Gastroesophageal sphincter (tissue), 4 donors: Measurements from ENCODE around the gene LGMN. TPM values are rescaled to one million over a fixed set of nuclear protein-coding genes. Genes with fewer than 3 reads are reported as not detected.

Experiments
- ATAC-seq: fragments of 150-250 bp; one replicate; pipeline ENCODE4 v1.9.1; 2016; ENCODE audit warnings: mild to moderate bottlenecking, moderate library complexity
- H3K27ac ChIP-seq, 4 donors: fragments of 200-600 bp; sonication (generic) in 3 of 4; 1 replicate in 3 of 4; 2 replicates in 1 of 4; pipeline ENCODE4 v1.5.1; 2016 to 2019
- H3K27me3 ChIP-seq: fragments of 200-600 bp; sonication (generic); one replicate; pipeline ENCODE4 v1.5.1; 2019
- H3K36me3 ChIP-seq, 2 donors: fragments of 200-600 bp; sonication (generic); one replicate each; pipeline ENCODE4 v1.5.1; 2019; ENCODE audit warnings: control low read depth in 1 of 2
- H3K4me1 ChIP-seq, 3 donors: fragments of 200-600 bp; sonication (generic); 1 replicate in 2 of 3; 2 replicates in 1 of 3; pipeline ENCODE4 v1.5.1; 2016 to 2019; ENCODE audit warnings: control low read depth in 2 of 3
- H3K4me3 ChIP-seq, 2 donors: fragments of 200-600 bp; sonication (generic); one replicate each; pipeline ENCODE4 v1.5.1; 2019; ENCODE audit warnings: mild to moderate bottlenecking in 1 of 2, moderate library complexity in 1 of 2
- H3K9me3 ChIP-seq, 3 donors: fragments of 200-600 bp; sonication (generic); one replicate each; pipeline ENCODE4 v1.5.1; 2017 to 2019; ENCODE audit warnings: control low read depth in 2 of 3
- EP300 ChIP-seq: sonication (generic); formaldehyde crosslinking; IDR thresholded peaks from one replicate; pipeline ENCODE4 v1.6.1; 2017; ENCODE audit warnings: antibody characterized with exemption, mild to moderate bottlenecking
- POLR2A ChIP-seq, 2 donors: fragments of 450-650 bp; IDR thresholded peaks; one replicate each; pipeline ENCODE4 v1.6.1; 2017; ENCODE audit warnings: antibody characterized with exemption in 2 of 2, mild to moderate bottlenecking in 2 of 2, moderate library complexity in 1 of 2
- POLR2AphosphoS5 ChIP-seq: sonication (generic); formaldehyde crosslinking; IDR thresholded peaks from one replicate; pipeline ENCODE4 v1.6.1; 2017; ENCODE audit warnings: antibody characterized with exemption
- WGBS, 2 donors: methylation state at CpG; one replicate each; pipeline ENCODE4 v1.1.5; 2018; ENCODE audit warnings: low coverage in 1 of 2; 5-methylcytosine and 5-hydroxymethylcytosine counted together
- total RNA-seq, 4 donors: library from RNA; depleted of rRNA; stranded (reverse); fragments of >200 nt; gene quantifications; one replicate each; pipeline ENCODE4 v1.1.0, GENCODE V29; 2016
- TF ChIP-seq, protein P1 (sequence below), 4 experiments: fragments of 200-600 bp in 2 of 4; fragments of 450-650 bp in 2 of 4; sonication (generic) in 1 of 4; IDR thresholded peaks; one replicate each; pipeline ENCODE4 v1.5.1; 2017 to 2019; ENCODE audit warnings: antibody characterized with exemption in 4 of 4, mild to moderate bottlenecking in 2 of 4, moderate library complexity in 2 of 4

Gene LGMN
- total RNA-seq, 4 donors from 2014 or later, result 38.1 to 132 (median 91.6) TPM

DNA sequence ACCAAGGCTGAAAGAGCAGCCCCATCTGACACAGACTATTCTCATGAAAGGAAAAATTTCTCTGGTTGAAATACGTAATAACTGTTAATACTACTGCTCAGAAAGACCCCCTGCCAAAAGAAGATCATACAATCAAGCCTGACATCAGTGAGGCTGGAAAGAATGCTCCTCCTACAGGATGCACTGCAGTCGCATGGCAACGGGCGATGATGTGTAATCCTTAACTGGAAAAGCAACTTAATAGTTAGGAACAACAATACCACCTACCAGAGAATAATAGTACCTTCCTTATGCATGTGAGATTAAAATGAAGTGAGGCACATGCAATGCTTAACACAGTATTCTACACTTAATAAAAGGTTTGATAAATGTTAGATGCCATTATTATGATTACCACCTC lies 44.5 kb upstream of the LGMN start:
- TF ChIP-seq EP300 (no peak), POLR2AphosphoS5 (no peak), POLR2A (IDR thresholded peaks at IDR 0.05) (no peak)
- TF ChIP-seq, protein P1, sequence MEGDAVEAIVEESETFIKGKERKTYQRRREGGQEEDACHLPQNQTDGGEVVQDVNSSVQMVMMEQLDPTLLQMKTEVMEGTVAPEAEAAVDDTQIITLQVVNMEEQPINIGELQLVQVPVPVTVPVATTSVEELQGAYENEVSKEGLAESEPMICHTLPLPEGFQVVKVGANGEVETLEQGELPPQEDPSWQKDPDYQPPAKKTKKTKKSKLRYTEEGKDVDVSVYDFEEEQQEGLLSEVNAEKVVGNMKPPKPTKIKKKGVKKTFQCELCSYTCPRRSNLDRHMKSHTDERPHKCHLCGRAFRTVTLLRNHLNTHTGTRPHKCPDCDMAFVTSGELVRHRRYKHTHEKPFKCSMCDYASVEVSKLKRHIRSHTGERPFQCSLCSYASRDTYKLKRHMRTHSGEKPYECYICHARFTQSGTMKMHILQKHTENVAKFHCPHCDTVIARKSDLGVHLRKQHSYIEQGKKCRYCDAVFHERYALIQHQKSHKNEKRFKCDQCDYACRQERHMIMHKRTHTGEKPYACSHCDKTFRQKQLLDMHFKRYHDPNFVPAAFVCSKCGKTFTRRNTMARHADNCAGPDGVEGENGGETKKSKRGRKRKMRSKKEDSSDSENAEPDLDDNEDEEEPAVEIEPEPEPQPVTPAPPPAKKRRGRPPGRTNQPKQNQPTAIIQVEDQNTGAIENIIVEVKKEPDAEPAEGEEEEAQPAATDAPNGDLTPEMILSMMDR (IDR thresholded peaks at IDR 0.05), result no peak
- Histone ChIP-seq H3K36me3 (peaks cover 0 to 7% of the 10 kb centered on the region in 2 donors), H3K4me3 (no peak overlapping the region), H3K9me3 (peaks cover 0 to 18% (median 0%) of the 10 kb centered on the region in 3 donors), H3K4me1 (peaks cover 6 to 27% (median 8%) of the 10 kb centered on the region in 3 donors), H3K27me3 (no peaks in the 10 kb centered on the region), H3K27ac (peak overlapping the region in 1 of 4 donors; percentile 87)
- WGBS, 2 donors, result 67% methylated on average over 4 of the region's 4 CpGs
- no peak for ATAC-seq

DNA sequence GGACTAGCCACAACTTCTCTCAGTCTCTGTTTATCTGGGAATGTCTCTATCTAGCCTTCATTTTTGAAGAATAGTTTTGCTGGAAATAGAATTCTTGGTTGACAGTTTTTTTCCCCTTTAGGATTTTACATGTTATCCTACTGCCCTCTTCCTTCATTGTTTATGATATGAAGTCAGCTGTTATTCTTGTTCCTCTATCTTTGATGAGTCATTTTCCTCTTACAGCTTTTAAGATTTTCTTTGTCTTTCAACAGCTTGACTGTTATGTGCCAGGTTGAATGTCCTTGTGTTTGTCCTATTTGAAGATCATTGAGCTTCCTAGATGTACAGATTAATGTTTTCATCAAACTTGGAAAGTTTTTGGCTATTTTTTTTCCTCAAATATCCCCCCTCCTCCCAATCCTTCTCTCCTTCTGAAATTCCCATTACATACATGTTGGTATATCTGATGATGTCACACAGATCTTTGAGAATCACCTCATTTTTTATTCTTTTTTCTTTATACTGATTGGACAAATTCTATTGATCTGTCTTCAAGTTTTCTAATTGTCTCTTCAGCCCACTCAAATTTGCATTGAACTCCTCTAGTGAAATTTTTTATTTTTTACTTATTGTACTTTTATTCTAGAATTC lies 41.1 kb upstream of the LGMN start:
- peaks cover 0 to 8% (median 2%) of the 10 kb centered on the region in 3 donors for H3K4me1 ChIP-seq
- no peaks in the 10 kb centered on the region for H3K27me3 ChIP-seq
- TF ChIP-seq POLR2A (IDR thresholded peaks at IDR 0.05) (no peak), POLR2AphosphoS5 (no peak), EP300 (no peak)
- TF ChIP-seq, protein P1 (IDR thresholded peaks at IDR 0.05), result no peak
- no peak for ATAC-seq
- H3K36me3 ChIP-seq, result no peaks in the 10 kb centered on the region
- peaks cover 0 to 18% (median 0%) of the 10 kb centered on the region in 3 donors for H3K9me3 ChIP-seq
- no peak overlapping the region for H3K27ac ChIP-seq
- no peak overlapping the region for H3K4me3 ChIP-seq

DNA sequence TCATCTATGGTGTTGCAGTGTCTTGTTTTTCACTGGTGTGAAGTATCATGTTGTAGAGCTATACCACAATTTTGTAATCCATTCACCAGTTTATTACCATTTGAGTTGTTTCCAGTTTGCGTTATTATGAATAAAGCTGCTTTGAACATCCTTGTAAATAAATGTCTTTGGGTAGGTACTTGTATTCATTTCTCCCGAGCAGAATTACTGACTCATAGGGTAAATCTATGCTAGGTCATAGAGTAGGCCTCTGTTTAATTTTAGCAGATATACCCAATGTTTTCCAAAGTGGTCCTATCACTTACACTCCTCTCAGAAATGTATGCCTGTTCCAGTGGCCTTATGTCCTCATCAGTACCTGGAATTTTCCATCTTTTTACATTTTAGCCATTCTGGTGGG lies 39.1 kb upstream of the LGMN start:
- WGBS, 2 donors, result 80 to 84% methylated on average over 2 of the region's 2 CpGs
- TF ChIP-seq, protein P1 (IDR thresholded peaks at IDR 0.05), result no peak
- TF ChIP-seq POLR2A (IDR thresholded peaks at IDR 0.05) (no peak), EP300 (no peak), POLR2AphosphoS5 (no peak)
- H3K27me3 ChIP-seq, result no peaks in the 10 kb centered on the region
- no peaks in the 10 kb centered on the region for H3K36me3 ChIP-seq
- H3K27ac ChIP-seq, result no peak overlapping the region
- H3K4me1 ChIP-seq, result no peaks in the 10 kb centered on the region
- ATAC-seq, result no peak
- no peak overlapping the region for H3K4me3 ChIP-seq
- peaks cover 0 to 18% (median 0%) of the 10 kb centered on the region in 3 donors for H3K9me3 ChIP-seq

DNA sequence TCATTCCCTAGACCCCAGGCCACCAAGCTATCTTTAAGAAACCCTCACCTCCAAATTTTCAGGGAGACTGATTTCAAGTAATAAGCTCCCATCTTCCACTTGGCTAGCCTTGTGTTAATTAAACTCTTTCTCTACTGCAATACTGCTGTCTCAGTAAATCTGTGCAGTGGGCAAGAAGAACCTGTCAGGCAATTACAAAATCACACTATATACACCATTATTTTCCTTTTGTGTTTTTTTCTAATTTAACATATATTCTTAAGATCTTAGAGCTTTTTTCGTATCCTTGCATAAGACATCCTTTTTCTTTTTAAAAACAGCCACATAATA lies 38.0 kb upstream of the LGMN start:
- H3K4me1 ChIP-seq, result no peaks in the 10 kb centered on the region
- H3K27me3 ChIP-seq, result no peaks in the 10 kb centered on the region
- WGBS, 2 donors, result 91 to 100% methylated on average over 1 of the region's 1 CpG
- no peak overlapping the region for H3K27ac ChIP-seq
- no peak for TF ChIP-seq POLR2AphosphoS5
- TF ChIP-seq, protein P1 (IDR thresholded peaks at IDR 0.05), result no peak
- no peak for TF ChIP-seq EP300
- TF ChIP-seq POLR2A (IDR thresholded peaks at IDR 0.05), result no peak
- no peak for ATAC-seq
- H3K9me3 ChIP-seq, result peaks cover 0 to 18% (median 0%) of the 10 kb centered on the region in 3 donors
- no peak overlapping the region for H3K4me3 ChIP-seq
- H3K36me3 ChIP-seq, result no peaks in the 10 kb centered on the region

DNA sequence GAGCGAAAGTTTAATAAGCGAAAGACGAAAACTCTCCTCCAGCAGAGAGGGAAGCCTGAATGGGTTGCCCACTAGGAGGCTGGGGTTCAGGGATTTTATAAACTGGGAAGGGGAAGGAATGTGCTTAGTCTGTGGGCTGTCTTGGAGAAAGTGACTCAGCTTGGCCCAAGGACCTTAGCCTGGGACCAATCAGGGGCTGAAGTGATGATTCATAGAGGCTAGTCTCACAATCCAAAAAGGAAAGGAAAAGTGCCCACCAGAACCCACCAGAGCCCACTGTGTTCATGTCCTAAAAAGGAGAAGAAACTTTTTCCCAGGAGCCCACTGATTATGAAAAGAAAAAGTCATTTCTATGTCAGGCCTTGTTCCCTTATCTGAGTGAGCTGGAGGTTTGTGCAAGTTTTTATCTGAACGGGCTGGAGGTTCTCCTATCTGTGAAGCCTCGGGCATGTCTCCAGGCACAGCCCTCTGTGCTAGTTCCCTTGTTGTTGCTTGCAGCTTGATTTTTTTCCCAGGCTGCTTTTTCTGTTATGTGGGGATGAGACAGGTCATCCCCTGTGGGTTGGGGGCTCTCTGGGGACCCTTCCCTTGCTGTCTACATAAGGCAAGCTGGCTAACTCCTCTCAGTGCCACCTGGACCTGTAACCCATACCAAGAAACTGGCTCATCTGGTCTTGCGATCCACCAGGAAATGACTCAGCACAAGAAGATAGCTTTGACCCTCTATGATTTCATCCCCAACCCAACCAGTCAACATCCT lies 37.4 kb upstream of the LGMN start:
- Histone ChIP-seq H3K9me3 (peaks cover 0 to 18% (median 0%) of the 10 kb centered on the region in 3 donors), H3K27ac (no peak overlapping the region), H3K36me3 (no peaks in the 10 kb centered on the region), H3K27me3 (no peaks in the 10 kb centered on the region), H3K4me3 (no peak overlapping the region), H3K4me1 (no peaks in the 10 kb centered on the region)
- no peak for ATAC-seq
- no peak for TF ChIP-seq POLR2A (IDR thresholded peaks at IDR 0.05)
- TF ChIP-seq, protein P1 (IDR thresholded peaks at IDR 0.05), result no peak
- TF ChIP-seq EP300, result no peak
- TF ChIP-seq POLR2AphosphoS5, result no peak
- WGBS, 2 donors, result 0 to 54% methylated on average over 1 to 5 of the region's 6 CpGs
